HG03354 (cell line): Measurements from ENCODE around the gene C5orf22.
"Not testable (repeated sequence)": the region's sequence is repeated elsewhere in the genome, so short reads cannot be mapped to it uniquely, and the experiment has no call there.

Experiments used
- ATAC-seq: cut with Tn5 transposase; IDR thresholded peaks from one replicate; pipeline ENCODE4 v1.9.1; 2021; ENCODE audit warnings: mild to moderate bottlenecking; ENCODE audit not compliant: unreplicated experiment, poor library complexity, severe bottlenecking

Gene C5orf22

DNA sequence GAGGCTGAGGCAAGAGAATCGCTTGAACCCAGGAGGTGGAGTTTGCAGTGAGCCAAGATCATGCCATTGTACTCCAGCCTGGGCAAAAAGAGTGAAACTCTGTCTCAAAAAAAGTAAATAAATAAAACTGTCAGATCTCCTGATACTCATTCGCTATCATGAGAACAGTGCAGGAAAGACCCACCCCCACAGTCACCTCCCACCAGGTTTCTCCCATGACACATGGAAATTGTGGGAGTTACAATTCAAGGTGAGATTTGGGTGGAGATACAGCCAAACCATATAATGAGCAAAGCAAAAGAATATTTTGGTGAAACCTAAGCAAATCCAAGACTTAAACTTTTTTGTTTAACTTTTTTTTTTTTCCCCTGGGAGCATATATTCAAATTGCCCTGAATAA lies 17.0 kb downstream of the C5orf22 start:
- not testable (repeated sequence) for ATAC-seq

DNA sequence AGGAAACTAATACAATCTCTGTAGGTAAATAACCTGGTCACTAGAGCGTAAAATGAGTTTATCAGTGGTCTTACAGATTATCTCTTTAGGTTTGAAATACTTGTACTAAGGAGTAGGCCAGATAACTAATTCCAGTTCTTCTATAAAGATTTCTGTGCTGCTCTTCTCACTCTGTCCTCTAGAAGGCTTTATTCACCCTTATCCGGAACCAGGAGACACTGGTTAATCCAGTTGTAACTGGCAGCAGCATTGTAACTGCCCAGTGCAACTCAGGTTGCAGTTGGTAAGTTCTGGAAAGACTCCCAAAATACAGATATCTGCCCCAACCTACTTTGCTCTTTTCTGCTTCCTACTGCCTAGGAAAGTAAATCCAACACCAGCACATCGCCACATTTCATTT lies 19.8 kb downstream of the C5orf22 start:
- no peak for ATAC-seq

DNA sequence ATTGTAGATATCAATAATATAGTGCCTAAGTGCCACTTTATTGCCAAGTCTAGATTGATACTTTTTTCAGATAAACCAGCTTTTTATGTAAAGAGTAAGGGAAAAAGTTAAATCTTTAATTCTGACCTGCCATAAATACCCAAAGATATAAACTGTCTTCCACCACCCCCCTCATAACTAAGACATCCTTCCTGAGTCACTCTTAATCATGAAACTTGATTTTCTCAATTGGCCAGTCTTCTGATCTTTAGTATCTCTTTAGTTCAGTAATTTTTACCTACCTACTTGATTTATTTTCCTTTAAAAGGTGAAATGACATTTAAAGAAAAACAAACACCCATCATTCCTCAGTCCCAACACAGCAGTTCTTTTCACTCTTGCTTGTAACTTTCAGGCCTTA lies 21.8 kb downstream of the C5orf22 start:
- ATAC-seq: no peak

DNA sequence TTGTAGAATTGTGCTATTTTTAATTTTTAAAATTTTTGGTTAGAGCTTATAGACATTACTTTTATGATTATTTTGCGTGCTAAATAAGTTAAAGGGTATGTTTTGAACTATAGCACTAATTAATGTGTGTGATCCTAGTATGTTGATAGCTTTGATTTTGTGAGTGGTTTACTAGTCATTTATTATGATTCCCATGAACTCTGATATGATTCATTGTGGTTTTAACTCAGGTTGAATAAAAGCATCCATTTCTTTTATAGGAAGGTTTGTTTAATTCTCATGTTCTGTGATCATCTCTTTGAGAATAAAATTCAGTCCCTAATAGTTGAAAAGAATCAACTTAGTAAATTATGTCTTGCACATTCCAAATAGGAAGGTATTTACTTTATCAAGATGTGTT lies 22.5 kb downstream of the C5orf22 start:
- no peak for ATAC-seq

DNA sequence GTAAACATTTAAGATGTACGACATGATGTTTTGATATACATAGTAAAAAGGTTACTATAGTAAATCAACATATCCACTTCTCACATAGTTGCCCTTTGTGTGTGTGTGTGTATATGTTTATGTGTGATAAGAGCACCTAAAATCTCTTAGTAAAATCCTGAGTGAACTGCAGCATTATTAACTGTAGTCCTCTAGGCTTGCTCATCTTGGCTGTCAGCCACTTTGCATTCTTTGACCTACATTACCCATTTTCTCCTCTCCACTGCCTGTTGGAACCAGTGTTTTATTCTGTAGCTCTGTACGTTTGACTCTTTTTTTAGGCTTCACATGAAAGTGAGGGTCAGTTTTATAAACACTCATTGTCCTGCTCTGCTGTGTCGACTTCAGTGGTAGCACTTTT lies 24.4 kb downstream of the C5orf22 start:
- no peak for ATAC-seq

DNA sequence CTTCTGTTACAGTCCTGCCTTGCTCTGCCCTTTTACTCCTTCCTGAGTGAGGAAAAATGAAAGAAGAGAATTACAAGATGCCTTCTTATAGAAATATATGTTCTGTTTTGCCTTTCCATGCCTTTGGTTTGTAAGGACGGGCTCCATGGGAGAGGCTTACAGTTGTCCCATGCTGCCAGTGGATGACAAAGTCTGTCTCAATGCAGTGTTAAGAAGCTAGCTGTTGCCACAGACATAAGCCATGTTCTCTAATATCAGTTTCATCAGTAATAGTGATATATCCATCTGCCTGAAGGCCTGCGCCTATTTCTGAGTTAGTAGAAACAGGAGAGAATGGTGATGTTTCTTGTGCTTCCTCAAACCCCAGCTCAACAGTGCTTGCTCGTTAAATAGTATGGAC lies 27.8 kb downstream of the C5orf22 start:
- ATAC-seq: no peak

DNA sequence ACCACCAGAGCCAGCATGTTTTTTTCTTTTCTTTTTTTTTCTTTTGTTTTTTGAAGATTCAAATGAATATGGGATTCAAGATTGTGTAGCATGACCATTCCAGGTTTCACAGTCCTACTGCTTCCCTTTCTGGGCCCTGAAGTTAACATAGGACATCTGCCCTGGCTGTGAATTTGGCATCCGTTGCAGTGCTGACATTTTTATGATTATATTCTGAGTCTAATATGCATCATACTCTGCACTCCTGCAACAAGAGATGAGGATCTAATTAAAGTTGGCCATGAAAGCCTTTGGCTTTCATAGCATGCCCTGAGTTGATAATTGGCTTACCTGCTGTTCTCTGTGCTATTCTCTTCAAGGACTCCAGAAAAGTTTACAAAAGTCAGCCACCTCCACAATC lies 29.8 kb downstream of the C5orf22 start:
- no peak for ATAC-seq

DNA sequence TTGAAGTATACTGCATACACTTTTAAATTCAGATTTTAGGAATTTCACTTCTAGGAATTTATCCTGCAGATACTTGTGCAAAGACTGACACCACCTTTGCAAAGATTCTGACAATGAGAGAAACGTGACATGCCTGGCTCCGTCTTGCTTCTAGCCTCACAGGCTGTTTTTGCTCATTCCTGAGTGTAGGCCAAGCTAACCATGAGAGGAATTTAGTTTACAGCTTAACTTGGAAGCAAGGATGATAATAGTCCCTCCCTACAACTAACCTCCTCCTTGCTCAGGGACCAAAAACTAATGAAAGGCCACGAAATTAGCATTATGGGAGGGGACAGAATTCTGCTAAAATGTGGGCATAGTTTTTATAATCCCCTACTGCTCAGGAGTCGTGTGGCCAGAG lies 31.1 kb downstream of the C5orf22 start:
- no peak for ATAC-seq

DNA sequence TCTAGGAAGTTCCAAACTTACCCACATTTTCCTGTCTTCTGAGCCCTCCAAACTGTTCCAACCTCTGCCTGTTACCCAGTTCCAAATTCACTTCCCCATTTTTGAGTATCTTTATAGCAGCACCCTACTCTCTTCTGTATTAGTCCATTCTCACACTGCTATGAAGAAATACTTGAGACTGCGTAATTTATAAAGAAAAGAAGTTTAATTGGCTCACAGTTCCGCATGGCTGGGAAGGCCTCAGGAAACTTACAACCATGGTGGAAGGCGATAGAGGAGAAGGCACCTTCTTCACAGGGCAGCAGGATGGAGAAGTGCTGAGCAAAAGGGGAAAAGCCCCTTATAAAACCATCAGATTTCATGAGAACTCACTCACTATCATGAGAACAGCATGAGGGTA lies 34.3 kb downstream of the C5orf22 start:
- ATAC-seq: not testable (repeated sequence)

DNA sequence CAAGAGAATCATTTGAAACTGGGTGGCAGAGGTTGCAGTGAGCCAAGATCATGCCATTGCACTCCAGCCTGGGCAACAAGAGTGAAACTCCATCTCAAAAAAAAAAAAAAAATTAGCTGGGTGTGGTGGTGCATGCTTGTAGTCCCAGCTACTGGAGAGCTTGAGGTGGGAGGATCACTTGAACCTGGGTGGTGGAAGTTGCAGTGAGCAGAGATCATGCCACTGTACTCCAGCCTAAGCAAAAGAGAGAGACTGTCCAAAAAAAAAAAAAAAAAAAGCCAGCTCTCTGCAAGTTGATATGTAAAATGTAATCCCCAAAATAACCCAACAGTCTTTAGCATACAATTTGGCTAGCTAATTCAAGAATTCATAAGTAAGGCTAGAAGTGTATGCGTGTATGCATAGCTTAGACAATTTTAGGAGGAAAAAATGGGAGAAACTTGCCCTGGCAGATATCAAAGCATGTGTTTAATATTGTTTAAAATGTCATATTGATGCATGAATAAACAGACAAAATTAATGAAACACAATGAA lies 36.3 kb downstream of the C5orf22 start:
- ATAC-seq: no peak

DNA sequence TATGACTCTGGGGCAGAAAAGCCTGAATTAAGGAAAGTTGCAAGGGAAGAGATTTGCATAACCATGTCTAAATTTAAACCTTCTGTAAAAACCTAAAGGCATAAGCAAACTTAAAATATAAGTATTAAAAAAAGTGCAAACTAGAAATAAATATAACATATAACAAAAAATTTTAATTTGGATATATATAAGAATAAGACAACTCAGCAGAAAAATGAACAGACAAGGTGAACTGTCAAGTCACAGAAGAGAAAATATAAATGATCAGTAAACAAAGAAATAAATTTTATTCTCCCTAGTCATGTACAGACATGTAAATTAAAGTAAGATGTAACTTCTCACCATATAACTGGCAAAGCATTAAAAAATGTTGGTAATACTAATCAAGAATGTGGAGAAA lies 37.0 kb downstream of the C5orf22 start:
- no peak for ATAC-seq

DNA sequence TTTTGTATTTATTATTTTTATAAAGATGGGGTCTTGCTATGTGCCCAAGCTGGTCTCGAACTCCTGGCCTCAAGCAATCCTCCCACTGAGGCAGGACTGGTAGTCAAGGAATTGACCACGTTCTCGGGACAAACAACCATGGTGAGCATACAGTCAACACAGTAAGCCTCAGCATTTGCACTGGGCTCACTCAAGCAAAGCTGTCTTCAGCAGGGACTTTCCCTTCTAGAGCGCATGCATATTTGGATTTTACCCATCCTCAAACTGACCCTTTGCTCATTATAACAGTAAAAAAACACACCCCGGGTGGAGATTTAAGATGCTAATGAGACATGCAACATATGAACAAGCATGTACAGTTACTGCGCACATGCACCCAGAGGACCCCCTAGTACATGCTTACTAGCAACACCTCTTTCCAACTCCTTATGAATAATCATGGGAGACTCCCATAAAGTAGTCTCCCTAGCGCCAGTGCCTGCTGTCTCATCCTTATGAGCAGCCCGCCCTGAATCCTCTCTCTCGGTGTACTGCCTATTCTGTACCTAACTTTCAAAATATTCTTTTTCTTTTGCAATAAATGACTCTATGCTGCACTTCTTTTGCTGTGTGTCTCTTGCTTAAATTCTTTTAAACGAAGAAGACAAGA lies 41.5 kb downstream of the C5orf22 start:
- ATAC-seq: peak; percentile 66

DNA sequence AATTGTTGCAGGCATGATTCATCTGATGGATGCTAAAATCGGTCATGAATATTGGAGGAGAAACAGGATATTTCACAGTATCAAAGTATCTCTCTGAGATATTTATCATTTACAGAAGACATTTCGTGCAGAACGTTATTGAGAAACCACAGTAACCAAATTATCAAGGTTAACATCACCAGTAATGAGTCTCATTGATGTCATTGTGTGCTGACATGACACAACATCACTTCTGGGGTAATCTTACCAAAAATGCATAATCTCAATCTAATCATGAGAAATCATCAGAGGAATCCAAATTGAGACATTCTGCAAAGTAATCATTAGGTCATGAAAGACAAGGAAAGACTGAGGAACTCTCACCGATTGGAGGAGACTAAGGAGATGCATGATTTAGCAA lies 42.7 kb downstream of the C5orf22 start:
- ATAC-seq: no peak

DNA sequence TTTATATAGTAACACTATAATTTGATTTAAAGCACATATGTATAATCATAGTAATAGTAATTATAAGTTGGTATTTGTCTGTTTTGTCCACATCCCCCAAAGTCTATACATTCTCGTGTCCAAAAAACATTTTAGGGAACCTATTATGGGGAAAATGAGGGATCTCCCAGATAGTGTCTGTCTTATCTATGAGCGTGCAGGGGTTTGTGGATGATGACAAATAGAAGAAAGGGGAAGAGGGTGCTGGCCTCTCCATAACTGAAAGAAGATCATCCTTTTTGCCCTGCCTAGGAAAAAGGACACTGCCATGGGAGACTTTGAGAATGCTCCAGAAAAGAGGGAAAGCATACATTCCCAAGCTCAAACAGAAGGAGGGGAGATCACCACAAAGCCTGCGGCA lies 45.3 kb downstream of the C5orf22 start:
- ATAC-seq: no peak

DNA sequence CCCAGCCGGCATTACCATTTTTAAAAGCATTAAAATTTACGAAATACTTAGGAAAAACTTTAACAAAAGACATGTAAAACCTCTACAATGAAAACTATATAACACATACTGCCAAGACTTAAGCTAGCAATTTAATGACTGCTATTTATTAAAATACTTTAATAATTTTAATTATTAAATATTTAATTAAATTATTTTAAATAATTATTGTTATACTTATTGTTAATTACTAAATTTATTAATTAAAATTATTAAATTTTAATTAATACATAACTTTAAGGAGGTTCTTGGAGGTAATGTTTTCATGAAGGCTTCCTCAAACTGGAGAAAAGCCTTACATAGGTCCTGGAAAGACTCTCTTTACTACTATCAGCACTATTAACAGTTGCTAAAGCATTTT lies 47.5 kb downstream of the C5orf22 start:
- ATAC-seq: no peak

DNA sequence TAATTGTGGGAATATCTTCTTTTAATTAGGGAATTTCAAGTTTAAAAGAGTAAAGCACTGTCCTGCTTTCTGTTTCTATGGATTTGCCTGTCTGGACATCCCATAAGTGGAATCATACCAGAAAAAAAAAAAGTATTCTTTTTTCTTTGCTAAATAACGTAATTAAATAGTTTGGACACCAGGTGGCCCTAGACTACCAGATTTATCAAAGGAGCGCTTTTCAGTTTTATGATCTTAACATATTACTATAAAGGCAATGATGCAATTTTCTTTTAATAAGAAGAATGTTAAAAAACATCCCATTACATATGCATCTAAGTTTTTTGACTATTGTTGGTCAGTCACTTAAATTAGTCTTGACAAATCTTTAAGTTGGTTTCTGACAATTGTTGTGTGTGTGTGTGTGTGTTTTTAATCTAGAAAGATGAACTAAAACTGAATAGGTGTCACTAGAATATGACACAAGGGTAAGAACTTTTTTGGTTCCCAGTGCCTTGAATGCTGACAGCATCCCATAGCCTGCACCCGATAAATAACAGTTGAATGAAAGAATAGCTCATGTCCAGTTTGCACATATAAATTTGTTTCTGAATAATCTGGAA lies 49.5 kb downstream of the C5orf22 start:
- ATAC-seq: no peak

DNA sequence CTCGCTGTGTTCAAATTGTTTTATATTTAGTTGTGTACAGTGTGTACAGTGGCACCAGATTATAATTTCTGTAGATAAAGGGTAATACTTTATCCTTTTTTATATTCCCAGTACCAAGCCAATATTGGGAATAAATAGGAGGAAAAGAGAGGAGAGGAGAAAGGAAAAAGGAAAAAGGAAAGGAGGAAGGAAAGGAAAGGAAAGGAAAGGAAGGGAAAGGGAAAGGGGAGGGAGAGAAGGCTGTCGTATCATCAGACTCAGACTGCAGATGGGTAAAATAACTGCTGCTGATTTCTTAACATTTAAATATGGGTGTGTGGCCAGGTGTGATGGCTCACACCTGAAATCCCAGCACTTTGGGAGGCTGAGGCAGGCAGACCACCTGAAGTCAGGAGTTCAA lies 51.0 kb downstream of the C5orf22 start:
- ATAC-seq: no peak

DNA sequence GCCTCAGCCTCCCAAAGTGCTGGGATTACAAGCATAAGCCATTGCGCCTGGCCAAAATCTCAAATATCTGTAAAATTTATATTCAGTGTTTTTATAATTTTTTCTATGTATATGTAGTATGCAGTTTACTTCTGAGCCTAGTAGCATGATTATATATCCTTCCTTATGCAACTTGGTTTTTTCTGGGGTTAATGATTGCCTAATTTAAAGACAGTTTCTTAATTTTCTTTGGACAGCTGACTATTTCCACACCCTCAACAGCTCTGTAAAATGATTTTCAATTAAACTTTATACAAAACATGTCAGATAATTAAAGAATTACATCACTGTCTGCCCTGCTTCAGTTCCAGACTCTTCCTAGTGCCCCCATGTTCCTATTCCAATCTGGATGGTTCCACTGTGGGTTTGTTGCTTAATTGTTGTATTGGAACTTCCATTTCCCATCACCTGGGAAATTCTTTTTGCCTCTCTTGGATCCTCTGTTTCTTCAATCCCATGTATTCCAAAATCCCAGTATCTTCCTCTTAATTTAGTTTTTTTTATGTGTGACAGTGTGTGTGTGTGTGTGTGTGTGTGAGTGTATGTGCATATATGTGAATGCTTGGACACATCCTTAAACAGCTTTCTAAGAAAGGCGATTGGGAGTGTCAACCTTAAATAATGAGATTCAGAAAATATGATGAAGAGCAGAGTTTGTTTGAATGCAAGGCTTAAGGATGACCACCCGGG lies 53.2 kb downstream of the C5orf22 start:
- no peak for ATAC-seq

DNA sequence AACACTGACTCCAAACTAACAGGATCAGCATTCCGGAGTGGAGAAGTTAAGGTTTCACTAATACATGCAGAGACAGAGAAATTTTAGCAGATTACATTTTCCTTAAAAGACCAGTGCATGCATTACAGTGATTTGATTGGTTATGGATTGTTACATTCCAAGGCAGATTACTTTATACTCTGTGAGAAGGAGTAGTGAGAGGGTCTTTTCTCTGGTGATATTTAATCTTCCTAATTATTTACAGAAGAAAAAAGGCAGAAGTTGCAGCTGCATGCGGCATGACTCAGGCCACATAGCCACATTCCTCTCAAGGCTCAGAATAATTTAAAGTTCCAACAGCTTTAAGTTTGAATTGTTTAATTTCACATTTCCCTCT lies 53.8 kb downstream of the C5orf22 start:
- no peak for ATAC-seq

DNA sequence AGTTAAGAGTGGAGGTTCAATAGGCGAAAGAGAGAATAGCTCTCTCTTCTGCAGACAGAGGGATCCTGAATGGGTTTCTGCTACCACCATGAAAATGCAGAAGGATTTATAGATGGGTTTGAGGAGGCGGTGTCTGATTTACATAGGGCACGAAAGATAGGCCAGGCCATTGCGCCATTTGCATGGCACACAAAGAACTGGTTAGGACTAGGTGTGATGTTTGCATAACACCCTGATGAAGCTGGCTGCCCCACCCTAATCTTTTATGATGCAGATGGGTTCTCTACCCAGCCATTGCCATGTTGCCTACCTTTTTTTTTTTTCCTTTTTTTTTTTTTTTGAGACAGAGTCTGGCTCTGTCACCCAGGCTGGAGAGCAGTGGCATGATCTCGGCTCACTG lies 55.4 kb downstream of the C5orf22 start:
- no peak for ATAC-seq

DNA sequence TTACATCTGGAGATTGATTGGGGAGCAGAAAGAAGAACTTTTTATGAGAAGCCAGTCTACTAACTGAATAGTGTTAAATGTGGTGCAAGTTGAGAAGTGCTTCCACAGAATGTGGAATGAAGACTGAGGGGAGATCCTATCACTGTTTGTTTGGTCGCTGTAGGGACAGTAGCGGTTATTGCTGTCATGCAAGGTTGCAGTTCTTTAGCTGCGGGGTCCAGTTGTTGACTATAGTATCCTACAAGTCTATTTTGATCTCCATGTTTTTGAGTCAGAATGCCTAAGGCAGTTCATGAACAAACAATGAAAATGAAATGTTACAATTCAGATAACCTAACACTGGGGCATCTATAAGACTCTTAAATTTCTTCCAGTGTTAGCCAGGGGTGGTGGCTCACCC lies 61.6 kb downstream of the C5orf22 start:
- no peak for ATAC-seq
